HG03460 (cell line): ENCODE results near the gene IQGAP2.
A peak's percentile ranks its signal among the peaks of the same experiment; 100 is the strongest.

ENCODE experiments used
- ATAC-seq: cut with Tn5 transposase; IDR thresholded peaks from one replicate; pipeline ENCODE4 v1.9.1; 2021; ENCODE audit not compliant: unreplicated experiment

IQGAP2 gene

GRCh38 chr5:76704131-76704663 lies 301.1 kb downstream of the IQGAP2 start:
- ATAC-seq, result no peak

GRCh38 chr5:76705574-76705973 lies 302.5 kb downstream of the IQGAP2 start:
- ATAC-seq, result no peak

- no peak for ATAC-seq
Observed at GRCh38 chr5:76709762-76710161, 306.7 kb downstream of the IQGAP2 start.

- ATAC-seq, result no peak
Observed at GRCh38 chr5:76710991-76711390, 307.9 kb downstream of the IQGAP2 start.

GRCh38 chr5:76714751-76715485 lies 311.8 kb downstream of the IQGAP2 start:
- ATAC-seq, result no peak

- ATAC-seq, result no peak
Observed at GRCh38 chr5:76715486-76715735, 312.3 kb downstream of the IQGAP2 start.

GRCh38 chr5:76715736-76716455 lies 312.8 kb downstream of the IQGAP2 start, which contains the start of gene F2R:
Gene F2R, plus strand, starts transcription at chr5:76716126. Its CDS starts 182 bp downstream, at chr5:76716308.
- ATAC-seq, result peak; percentile 53

GRCh38 chr5:76716456-76717157 lies 313.5 kb downstream of the IQGAP2 start:
- ATAC-seq, result no peak

- no peak for ATAC-seq
Observed at GRCh38 chr5:76717222-76718083, 314.4 kb downstream of the IQGAP2 start.

- ATAC-seq, result no peak
Observed at GRCh38 chr5:76718381-76718832, 315.3 kb downstream of the IQGAP2 start.

- ATAC-seq, result no peak
Observed at GRCh38 chr5:76718880-76719279, 315.8 kb downstream of the IQGAP2 start.

- ATAC-seq, result peak; percentile 94
Observed at GRCh38 chr5:76720988-76721569, 318.0 kb downstream of the IQGAP2 start.

GRCh38 chr5:76723266-76723665 lies 320.2 kb downstream of the IQGAP2 start:
- no peak for ATAC-seq

GRCh38 chr5:76723906-76724305 lies 320.8 kb downstream of the IQGAP2 start:
- ATAC-seq, result no peak

GRCh38 chr5:76724871-76725270 lies 321.8 kb downstream of the IQGAP2 start:
- ATAC-seq, result no peak

GRCh38 chr5:76728965-76729364 lies 325.9 kb downstream of the IQGAP2 start:
- ATAC-seq, result no peak

GRCh38 chr5:76729373-76730290 lies 326.5 kb downstream of the IQGAP2 start:
- no peak for ATAC-seq

- no peak for ATAC-seq
Observed at GRCh38 chr5:76732405-76733048, 329.4 kb downstream of the IQGAP2 start.

GRCh38 chr5:76733049-76733417 lies 329.9 kb downstream of the IQGAP2 start:
- no peak for ATAC-seq
